Fibroblast of peridontal ligament (primary cell): ENCODE measurements around the gene ALDH1A3.
A peak's percentile ranks its signal among the peaks of the same experiment; 100 is the strongest.

ENCODE experiments used
- DNase-seq: peaks from one replicate; pipeline ENCODE4 v3.0.0-alpha.2; 2010; ENCODE audit errors: extremely low read depth

The ALDH1A3 gene

GRCh38 chr15:100859970-100860828, 19.4 kb upstream of the ALDH1A3 start:
- DNase-seq: no peak

GRCh38 chr15:100860829-100861510, 18.7 kb upstream of the ALDH1A3 start:
- DNase-seq: no peak

- DNase-seq: peak; percentile 32
Observed at GRCh38 chr15:100861511-100861991, 18.1 kb upstream of the ALDH1A3 start.

- DNase-seq: no peak
Observed at GRCh38 chr15:100862162-100862561, 17.5 kb upstream of the ALDH1A3 start.

- DNase-seq: peak; percentile 73
Observed at GRCh38 chr15:100863075-100863795, 16.4 kb upstream of the ALDH1A3 start.

- peak; percentile 78 for DNase-seq
Observed at GRCh38 chr15:100863796-100864267, 15.8 kb upstream of the ALDH1A3 start.

- DNase-seq: no peak
Observed at GRCh38 chr15:100866386-100867330, 13.0 kb upstream of the ALDH1A3 start.

GRCh38 chr15:100867433-100867832, 12.2 kb upstream of the ALDH1A3 start:
- DNase-seq: no peak

GRCh38 chr15:100869151-100869999, 10.3 kb upstream of the ALDH1A3 start:
- no peak for DNase-seq

- DNase-seq: peak; percentile 95
Observed at GRCh38 chr15:100873029-100873677, 6.5 kb upstream of the ALDH1A3 start.

- no peak for DNase-seq
Observed at GRCh38 chr15:100875495-100875894, 4.1 kb upstream of the ALDH1A3 start.

- no peak for DNase-seq
Observed at GRCh38 chr15:100875976-100876375, 3.7 kb upstream of the ALDH1A3 start.

GRCh38 chr15:100877551-100877950, 2.1 kb upstream of the ALDH1A3 start:
- DNase-seq: no peak

GRCh38 chr15:100878130-100878529, 1.5 kb upstream of the ALDH1A3 start:
- no peak for DNase-seq

- no peak for DNase-seq
Observed at GRCh38 chr15:100878648-100879047, 983 bp upstream of the ALDH1A3 start.

GRCh38 chr15:100879061-100879463, 569 bp upstream of the ALDH1A3 start:
- DNase-seq: no peak

GRCh38 chr15:100880139-100880896, 687 bp downstream of the ALDH1A3 start:
- peak; percentile 36 for DNase-seq

GRCh38 chr15:100880897-100881242, 1.2 kb downstream of the ALDH1A3 start:
- no peak for DNase-seq
